ENCODE results near the gene AMZ1. TPM values are rescaled to one million over a fixed set of nuclear protein-coding genes. Genes with fewer than 3 reads are reported as not detected.
A peak's percentile ranks its signal among the peaks of the same experiment; 100 is the strongest.

AMZ1 gene
- total RNA-seq, 4 donors from 2014 or later = 0.39 to 1.7 (median 1.2) TPM

DNA sequence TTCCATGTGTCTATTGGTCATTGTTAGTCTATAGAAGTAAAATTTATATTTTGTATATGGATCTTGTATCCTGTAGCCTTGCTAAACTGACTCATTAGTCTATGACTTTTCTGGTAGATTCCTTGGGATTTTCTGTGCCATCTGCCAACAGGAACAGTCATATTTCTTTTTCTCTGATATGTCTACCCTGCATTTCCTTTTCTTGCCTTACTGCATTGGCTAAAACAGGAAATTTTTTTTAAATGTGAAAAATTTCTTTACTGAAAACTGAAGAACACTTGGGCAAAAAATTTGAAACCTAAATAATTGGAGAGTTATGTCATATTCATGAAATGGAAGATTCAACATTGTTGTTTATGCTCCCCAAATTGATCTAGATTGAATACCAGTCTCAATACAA is 67.5 kb downstream of the AMZ1 start:
- peaks cover 0 to 34% (median 30%) of the 10 kb centered on the region in 4 donors for H3K4me1 ChIP-seq

DNA sequence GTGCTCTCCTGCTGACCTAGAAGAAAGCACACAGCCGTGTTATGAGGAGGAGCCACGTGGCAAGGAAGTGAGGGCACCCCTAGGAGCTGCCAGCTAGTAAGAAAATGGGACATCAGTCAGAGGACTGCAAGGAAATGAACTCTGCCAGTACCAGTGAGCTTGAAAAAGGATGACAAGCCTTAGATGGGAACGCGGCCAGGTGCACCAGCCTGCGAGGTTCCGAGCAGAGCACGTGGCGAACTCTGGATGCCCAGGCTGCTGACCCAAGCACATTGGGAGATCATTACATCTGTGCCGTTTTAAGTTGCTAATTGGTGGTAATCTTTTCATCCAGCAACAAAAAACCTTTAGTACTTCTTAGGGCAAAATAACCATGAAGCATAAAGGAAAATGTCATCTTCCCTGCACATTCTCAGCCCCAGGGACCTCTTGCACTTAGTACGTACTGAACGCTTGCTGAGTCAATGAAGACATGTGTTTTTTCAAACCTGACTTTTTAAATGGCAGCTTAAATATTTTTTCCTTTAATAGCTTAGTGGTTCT is 69.4 kb downstream of the AMZ1 start:
- H3K4me3 ChIP-seq = no peak overlapping the region
- H3K27me3 ChIP-seq = no peaks in the 10 kb centered on the region
- peak overlapping the region in 3 of 4 donors; percentile 66 to 96 (median 85) for H3K27ac ChIP-seq
- H3K36me3 ChIP-seq = no peaks in the 10 kb centered on the region
- DNase-seq (ENCODE audit: low spot score in 2 of 2) = no peak
- peaks cover 0 to 53% (median 38%) of the 10 kb centered on the region in 4 donors for H3K4me1 ChIP-seq
- TF ChIP-seq POLR2A (IDR thresholded peaks at IDR 0.05) = no peak
- TF ChIP-seq, protein P1, sequence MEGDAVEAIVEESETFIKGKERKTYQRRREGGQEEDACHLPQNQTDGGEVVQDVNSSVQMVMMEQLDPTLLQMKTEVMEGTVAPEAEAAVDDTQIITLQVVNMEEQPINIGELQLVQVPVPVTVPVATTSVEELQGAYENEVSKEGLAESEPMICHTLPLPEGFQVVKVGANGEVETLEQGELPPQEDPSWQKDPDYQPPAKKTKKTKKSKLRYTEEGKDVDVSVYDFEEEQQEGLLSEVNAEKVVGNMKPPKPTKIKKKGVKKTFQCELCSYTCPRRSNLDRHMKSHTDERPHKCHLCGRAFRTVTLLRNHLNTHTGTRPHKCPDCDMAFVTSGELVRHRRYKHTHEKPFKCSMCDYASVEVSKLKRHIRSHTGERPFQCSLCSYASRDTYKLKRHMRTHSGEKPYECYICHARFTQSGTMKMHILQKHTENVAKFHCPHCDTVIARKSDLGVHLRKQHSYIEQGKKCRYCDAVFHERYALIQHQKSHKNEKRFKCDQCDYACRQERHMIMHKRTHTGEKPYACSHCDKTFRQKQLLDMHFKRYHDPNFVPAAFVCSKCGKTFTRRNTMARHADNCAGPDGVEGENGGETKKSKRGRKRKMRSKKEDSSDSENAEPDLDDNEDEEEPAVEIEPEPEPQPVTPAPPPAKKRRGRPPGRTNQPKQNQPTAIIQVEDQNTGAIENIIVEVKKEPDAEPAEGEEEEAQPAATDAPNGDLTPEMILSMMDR (IDR thresholded peaks at IDR 0.05) = no peak
- TF ChIP-seq EP300 (IDR thresholded peaks at IDR 0.05) = no peak
- no peaks in the 10 kb centered on the region for H3K9me3 ChIP-seq
- WGBS, 2 donors = 53 to 59% methylated on average over 11 of the region's 11 CpGs

More for the DNA sequence above, 67.5 kb downstream of the AMZ1 start:
- H3K4me3 ChIP-seq = no peak overlapping the region
- TF ChIP-seq, protein P1 (IDR thresholded peaks at IDR 0.05) = no peak
- TF ChIP-seq POLR2A (IDR thresholded peaks at IDR 0.05) (no peak), EP300 (IDR thresholded peaks at IDR 0.05) (no peak)
- H3K27me3 ChIP-seq = no peaks in the 10 kb centered on the region
- no peak for DNase-seq (ENCODE audit: low spot score in 2 of 2)
- no peak overlapping the region for H3K27ac ChIP-seq
- no peaks in the 10 kb centered on the region for H3K9me3 ChIP-seq
- H3K36me3 ChIP-seq = no peaks in the 10 kb centered on the region

DNA sequence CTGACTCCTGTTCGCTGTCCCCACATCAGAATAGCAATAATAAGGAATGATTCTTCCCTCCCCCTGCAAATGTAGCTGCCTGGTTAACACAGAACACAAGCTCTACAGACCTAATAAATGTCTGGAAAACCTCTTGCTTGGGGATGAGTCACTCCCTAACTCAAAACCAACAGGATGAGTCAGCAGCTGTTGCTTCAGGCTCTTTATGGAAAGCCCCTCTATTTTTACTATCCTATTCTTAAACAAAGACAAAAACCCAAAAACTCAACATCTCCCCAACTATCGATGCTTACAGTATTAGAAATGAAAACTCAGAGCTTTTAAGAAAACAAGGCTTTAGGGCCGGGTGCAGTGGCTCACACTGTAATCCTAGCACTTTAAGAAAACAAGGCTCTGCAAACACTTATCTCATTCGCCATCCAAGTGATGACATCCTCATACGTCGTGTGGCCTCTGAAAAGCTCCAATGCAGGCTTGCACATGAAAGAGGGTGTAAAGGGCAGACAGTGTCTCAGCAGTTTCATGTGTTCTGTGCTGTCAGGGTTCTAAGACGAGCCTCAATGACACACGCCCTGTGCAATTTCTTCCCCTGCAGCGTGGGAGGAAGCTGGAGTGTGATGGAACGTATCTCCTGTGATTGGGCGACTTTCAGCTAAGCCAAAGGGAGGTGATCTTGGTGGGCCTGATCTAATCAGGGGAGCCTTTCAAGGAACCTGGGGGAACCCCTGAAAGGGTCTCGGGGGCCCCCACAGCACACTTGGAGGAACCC is 70.1 kb downstream of the AMZ1 start:
- no peaks in the 10 kb centered on the region for H3K27me3 ChIP-seq
- no peaks in the 10 kb centered on the region for H3K36me3 ChIP-seq
- H3K9me3 ChIP-seq = no peaks in the 10 kb centered on the region
- DNase-seq (ENCODE audit: low spot score in 2 of 2) = peak in 1 of 2 donors; percentile 50
- peak in 1 of 2 donors; percentile 49 for TF ChIP-seq EP300 (IDR thresholded peaks at IDR 0.05)
- TF ChIP-seq POLR2A (IDR thresholded peaks at IDR 0.05) = no peak
- peak overlapping the region; percentile 33 to 96 (median 76) for H3K27ac ChIP-seq
- peak overlapping the region in 1 of 4 donors; percentile 3 for H3K4me3 ChIP-seq
- peaks cover 0 to 60% (median 38%) of the 10 kb centered on the region in 4 donors for H3K4me1 ChIP-seq
- WGBS, 2 donors = 25 to 34% methylated on average over 12 of the region's 12 CpGs

DNA sequence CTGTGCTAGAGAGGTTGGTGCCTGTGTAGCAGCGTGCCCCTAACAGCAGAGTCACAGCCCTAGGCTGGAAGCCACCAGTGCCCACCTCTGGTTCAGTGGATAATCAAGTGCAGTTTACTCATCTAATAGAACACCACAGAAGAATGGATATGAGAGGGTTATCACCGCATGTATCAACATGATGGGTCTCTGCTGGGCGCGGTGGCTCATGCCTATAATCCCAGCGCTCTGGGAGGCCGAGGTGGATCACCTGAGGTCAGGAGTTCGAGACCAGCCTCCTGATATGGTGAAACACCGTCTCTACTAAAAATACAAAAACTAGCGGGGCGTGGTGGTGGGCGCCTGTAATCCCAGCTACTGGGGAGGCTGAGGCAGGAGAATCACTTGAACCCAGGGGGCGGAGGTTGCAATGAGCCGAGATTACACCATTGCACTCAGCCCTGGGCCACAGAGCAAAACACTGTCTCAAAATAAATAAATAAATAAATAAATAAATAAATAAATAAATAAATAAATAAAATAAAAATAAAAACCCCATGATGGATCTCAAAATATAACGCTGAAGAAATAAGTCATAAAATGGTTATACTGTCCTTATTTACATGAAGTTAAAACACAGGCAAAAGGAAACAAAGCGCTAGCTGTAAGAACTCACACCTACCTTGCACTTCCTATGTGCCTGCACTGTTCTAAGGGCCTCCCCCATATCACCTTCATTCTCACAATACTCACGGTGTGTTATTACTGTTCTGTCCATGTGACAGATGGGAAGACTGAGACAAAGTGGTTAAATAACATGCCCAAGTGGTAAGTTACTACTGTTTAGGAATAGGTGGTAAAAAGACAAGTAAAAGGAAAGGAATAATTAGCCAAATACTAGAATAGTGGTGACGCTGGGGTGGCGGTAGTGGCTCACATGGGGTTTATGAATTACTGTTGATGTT is 70.9 kb downstream of the AMZ1 start:
- H3K27ac ChIP-seq = peak overlapping the region; percentile 33 to 96 (median 77)
- H3K9me3 ChIP-seq = no peaks in the 10 kb centered on the region
- H3K4me1 ChIP-seq = peaks cover 0 to 68% (median 43%) of the 10 kb centered on the region in 4 donors
- no peak overlapping the region for H3K4me3 ChIP-seq
- no peak for DNase-seq (ENCODE audit: low spot score in 2 of 2)
- no peaks in the 10 kb centered on the region for H3K36me3 ChIP-seq
- TF ChIP-seq, protein P1 (IDR thresholded peaks at IDR 0.05) = no peak
- no peak for TF ChIP-seq POLR2A (IDR thresholded peaks at IDR 0.05)
- no peak for TF ChIP-seq EP300 (IDR thresholded peaks at IDR 0.05)
- no peaks in the 10 kb centered on the region for H3K27me3 ChIP-seq
- WGBS, 2 donors = 94% methylated on average over 18 of the region's 18 CpGs

GRCh38 chr7:2759736-2760097 is 71.7 kb downstream of the AMZ1 start:
- peaks cover 0 to 69% (median 44%) of the 10 kb centered on the region in 4 donors for H3K4me1 ChIP-seq
- no peak for DNase-seq (ENCODE audit: low spot score in 2 of 2)
- no peaks in the 10 kb centered on the region for H3K9me3 ChIP-seq
- H3K36me3 ChIP-seq = no peaks in the 10 kb centered on the region
- 67 to 69% methylated on average over 8 of the region's 8 CpGs for WGBS, 2 donors
- TF ChIP-seq POLR2A (IDR thresholded peaks at IDR 0.05) (no peak), EP300 (IDR thresholded peaks at IDR 0.05) (no peak)
- TF ChIP-seq, protein P1 (IDR thresholded peaks at IDR 0.05) = no peak
- no peaks in the 10 kb centered on the region for H3K27me3 ChIP-seq
- H3K27ac ChIP-seq = peak overlapping the region in 3 of 4 donors; percentile 66 to 96 (median 88)
- no peak overlapping the region for H3K4me3 ChIP-seq
